Stimulated activated CD4-positive, alpha-beta T cell treated with anti-CD3 and anti-CD28 coated beads, Interleukin-4, amount 100 ng/mL, for 48 hours (primary cell): ENCODE measurements around the gene NAALADL2.

ENCODE experiments used
- DNase-seq, 2 donors: peaks; one replicate each; pipeline ENCODE4 v3.0.0-alpha.2; 2020; ENCODE audit warnings: low read depth in 2 of 2

The NAALADL2 gene

GRCh38 chr3:175839366-175840005 lies 980.4 kb downstream of the NAALADL2 start:
- no peak for DNase-seq

GRCh38 chr3:175851541-175851940 lies 992.4 kb downstream of the NAALADL2 start:
- no peak for DNase-seq

GRCh38 chr3:175852560-175852959 lies 993.4 kb downstream of the NAALADL2 start:
- DNase-seq = no peak

- no peak for DNase-seq
Measured at GRCh38 chr3:175857666-175858270, 998.6 kb downstream of the NAALADL2 start.
